ENCODE results near the gene CYP46A1. TPM values are rescaled to one million over a fixed set of nuclear protein-coding genes. Genes with fewer than 3 reads are reported as not detected.

Gene CYP46A1
- total RNA-seq, 1 experiment from 2014 or later: not detected

DNA sequence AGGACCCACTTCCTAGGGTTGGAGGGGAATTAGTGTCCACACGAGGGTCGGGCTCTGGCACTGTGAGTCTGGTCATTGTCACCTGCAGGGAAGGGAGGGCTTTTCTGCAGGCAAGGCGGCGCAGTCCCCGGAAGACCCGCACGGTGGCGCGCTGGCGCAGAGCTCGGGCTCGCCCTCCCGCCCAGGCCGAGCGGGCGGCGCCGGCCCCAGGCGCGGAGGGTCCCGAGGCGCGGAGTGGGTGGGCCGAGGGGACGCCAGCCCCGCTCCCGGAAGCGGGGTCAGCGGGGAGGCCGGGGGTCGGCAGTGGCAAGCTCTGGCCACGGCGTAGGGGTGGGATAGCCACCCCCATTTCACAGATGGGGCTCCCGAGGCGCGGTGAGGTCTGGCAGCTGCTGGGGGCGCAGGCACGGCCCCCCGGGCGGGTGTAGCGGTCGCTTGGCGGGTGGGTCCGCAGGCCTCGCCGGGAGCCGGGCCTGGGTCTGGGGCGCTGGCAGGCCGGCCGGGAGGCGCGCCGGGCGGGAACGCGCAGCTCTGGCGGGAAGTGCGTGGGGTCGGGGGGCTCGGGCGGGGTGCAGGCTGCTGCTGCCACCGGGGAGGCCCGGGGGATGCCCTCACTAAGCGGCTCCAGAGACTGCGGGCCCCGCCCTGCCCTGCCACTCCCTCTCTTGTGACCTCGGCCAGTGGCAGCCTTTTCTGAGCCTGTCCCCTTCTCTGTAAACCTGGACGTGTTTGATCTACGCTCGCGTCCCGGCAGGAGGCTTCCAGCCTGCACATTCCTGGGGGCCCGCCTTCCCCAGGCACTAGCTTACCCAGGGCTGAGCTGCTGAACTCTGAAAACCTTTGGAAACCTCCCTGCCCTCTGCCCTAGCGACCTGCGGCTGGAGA lies 46.1 kb downstream of the CYP46A1 start:
- no peak for DNase-seq (ENCODE audit: low spot score)

DNA sequence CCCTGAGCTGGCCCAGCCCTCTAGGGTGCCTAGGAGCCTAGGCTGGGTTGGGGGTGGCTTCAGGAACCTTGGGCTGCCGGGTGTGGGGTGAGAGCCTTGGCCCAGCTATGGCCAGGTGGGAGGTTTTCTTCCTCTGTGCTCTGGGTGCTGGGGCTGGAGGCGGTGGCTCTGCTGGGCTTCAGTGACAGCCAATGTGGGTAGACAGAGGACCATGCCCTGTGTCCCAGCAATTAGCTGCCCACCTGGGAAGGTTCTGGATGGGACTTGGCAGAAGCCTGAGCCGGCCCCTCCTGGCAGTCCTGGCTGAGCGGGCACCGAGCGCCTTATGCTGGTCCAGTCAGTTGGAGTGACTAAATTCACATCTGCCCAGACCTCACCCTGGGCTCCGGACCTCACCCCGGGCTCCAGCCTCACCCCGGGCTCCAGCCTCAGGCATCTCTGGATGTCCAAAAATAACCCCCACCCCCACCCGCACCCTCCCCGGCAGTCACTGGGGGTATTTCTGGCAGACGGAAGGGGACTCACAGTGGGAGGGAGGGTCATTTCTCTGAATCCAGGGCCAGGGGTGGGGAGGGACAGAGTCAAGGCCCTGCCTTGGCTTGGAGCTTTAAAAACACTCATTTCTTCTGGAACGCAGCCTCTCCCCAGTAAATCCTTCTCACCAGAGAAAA lies 46.9 kb downstream of the CYP46A1 start:
- DNase-seq (ENCODE audit: low spot score): no peak

- no peak for DNase-seq (ENCODE audit: low spot score)
Observed at GRCh38 chr14:99731547-99732435, 47.7 kb downstream of the CYP46A1 start.

- DNase-seq (ENCODE audit: low spot score): no peak
Observed at GRCh38 chr14:99732436-99733210, 48.5 kb downstream of the CYP46A1 start.

GRCh38 chr14:99733211-99733539 lies 49.1 kb downstream of the CYP46A1 start:
- DNase-seq (ENCODE audit: low spot score): no peak

- no peak for DNase-seq (ENCODE audit: low spot score)
Observed at GRCh38 chr14:99733540-99734405, 49.7 kb downstream of the CYP46A1 start.

- no peak for DNase-seq (ENCODE audit: low spot score)
Observed at GRCh38 chr14:99734406-99735051, 50.4 kb downstream of the CYP46A1 start.

GRCh38 chr14:99735189-99736135 lies 51.4 kb downstream of the CYP46A1 start:
- no peak for DNase-seq (ENCODE audit: low spot score)

- no peak for DNase-seq (ENCODE audit: low spot score)
Observed at GRCh38 chr14:99736603-99737371, 52.7 kb downstream of the CYP46A1 start.

DNA sequence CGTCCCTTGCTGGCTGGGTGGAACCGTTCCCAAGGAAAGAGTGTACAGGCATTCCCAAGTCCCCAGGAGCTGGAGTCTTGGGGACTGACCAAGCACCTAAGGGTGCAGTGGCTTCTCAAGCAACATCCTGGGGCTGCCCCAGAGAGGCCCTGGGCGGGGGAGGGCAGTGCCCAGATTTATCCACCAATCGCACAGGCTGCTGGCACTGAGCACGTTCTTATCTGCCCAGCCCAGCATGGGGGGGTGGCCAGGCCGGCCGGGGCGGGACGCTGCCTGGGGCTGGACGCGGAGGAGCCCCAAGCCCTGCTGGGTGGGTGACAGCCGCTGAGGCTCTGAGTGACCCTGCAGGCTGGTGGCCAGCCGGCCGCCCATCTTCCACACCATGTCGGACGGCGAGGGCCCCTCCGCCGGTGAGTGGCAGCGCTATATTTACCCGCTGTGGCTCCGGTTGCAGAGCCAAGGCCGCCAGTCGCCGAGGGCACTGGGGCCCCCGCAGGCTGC lies 53.4 kb downstream of the CYP46A1 start:
- peak; percentile 31 for DNase-seq (ENCODE audit: low spot score)

GRCh38 chr14:99737956-99738667 lies 54.0 kb downstream of the CYP46A1 start:
- no peak for DNase-seq (ENCODE audit: low spot score)

GRCh38 chr14:99740411-99740810 lies 56.3 kb downstream of the CYP46A1 start:
- no peak for DNase-seq (ENCODE audit: low spot score)

DNA sequence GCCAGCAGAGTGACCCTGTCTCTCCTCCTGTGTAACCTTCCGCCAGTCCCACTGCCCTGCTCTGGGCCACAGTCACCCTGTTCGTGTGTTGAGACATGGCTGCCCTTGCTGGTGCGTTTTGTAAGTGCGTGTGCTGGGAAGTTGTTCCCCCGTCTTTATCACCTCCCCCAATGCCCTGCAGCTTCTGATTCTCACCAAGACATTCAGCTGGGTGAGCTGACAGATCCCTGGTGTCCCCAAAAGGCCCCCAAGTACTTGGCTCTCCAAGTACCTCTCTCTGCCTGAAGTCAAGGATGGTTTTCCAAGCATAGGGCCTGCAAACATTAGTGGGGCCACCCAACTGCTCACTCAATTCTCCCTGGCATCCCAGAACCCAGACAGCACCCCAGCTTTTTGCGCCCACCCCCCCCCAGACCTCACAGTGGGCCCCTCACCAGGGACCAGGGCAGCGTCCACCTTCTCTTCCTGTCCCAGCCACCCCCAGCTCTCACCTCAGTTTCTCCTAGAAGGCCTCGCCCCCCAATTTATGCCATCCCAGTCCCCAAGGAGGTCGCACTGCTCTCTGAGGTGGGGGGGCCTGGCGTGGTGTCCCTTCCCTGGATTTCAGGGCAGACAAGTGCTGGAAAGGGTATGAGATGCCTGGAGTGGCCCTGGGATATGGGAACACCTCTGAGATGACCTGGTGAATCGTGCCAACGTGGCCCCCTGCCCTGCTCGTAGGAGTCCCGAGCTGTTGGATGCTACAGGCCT lies 57.3 kb downstream of the CYP46A1 start:
- DNase-seq (ENCODE audit: low spot score): no peak

- no peak for DNase-seq (ENCODE audit: low spot score)
Observed at GRCh38 chr14:99742074-99742473, 58.0 kb downstream of the CYP46A1 start.

DNA sequence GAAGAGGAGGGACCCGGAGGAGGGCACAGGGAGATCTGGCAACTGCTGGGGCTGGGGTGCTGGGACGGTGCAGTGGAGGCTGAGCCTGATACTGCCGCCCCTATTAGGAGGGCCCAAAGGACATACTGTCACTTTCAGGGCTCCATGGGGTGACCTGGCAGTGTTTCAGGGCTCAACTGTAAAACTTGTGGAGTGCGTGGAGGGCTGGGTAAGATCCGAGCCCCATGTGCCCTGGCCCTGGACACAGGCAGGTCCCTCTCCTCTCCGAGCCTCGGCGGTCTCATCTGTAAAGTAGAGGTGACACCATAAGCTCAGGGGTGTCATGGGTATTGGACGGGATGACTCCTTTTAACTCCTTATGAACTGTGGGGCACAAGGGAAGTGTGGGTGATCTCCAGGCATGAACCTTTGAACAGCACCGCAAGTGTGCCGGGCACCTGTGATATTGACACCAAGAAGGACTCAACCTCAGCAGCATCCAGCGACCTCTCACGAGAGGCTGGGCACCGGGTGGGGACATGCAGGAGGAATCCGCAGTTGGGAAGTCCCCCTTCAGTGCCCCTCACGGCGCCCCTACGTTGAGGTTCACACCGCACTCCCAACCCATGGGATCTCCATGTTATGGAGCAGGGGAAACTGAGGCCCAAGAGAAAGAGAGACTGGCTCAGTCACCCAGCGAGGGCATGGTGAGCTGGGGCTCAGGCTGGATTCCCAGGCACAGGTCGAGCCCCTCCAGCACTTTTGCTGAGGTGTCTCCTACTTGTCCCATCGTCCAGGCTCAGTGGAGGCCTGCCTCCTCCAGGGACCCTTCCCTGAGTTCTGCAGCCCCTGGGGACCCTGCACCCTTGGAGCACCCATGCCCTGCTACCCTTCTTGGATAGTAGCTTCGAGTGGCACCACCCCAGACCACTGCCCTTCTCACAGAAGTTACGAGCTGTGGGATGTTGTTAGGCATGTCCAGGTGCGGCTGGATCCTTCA lies 58.7 kb downstream of the CYP46A1 start:
- DNase-seq (ENCODE audit: low spot score): no peak

Data from H4 (cell line).